HEK293 (cell line): ENCODE data around the gene DSCAML1.

Source experiments
- CTCF ChIA-PET: fragments of 350-600 bp; formaldehyde crosslinking; extraction: SDS; loops from one replicate; lab custom pipeline; 2021; ENCODE audit warnings: antibody characterized with exemption; lab: Yijun Ruan, JAX
- POLR2A ChIA-PET: fragments of 300-600 bp; formaldehyde crosslinking; extraction: SDS; loops from one replicate; lab custom pipeline; 2020; ENCODE audit warnings: antibody characterized with exemption, inconsistent platforms; lab: Yijun Ruan, JAX
- H3K27ac ChIP-seq: fragments of 200-500 bp; sonication (Bioruptor generic); 2 replicates; pipeline ENCODE4 v1.5.1; 2014; ENCODE audit warnings: low read depth, low read length, control low read depth, inconsistent platforms; ENCODE audit errors: extremely low read depth
- H3K36me3 ChIP-seq, 2 experiments: fragments of 200-500 bp in 1 of 2; sonication (Bioruptor generic) in 1 of 2; 1 replicate in 1 of 2; 2 replicates in 1 of 2; pipeline ENCODE4 v1.5.1; 2014 to 2017; ENCODE audit warnings: inconsistent platforms in 2 of 2, low read length in 2 of 2; ENCODE audit not compliant: control insufficient read depth in 2 of 2, insufficient read depth in 1 of 2
- H3K4me1 ChIP-seq: fragments of 200-500 bp; sonication (Bioruptor generic); 2 replicates; pipeline ENCODE4 v1.5.1; 2014; ENCODE audit warnings: mild to moderate bottlenecking, low read length, inconsistent platforms; ENCODE audit not compliant: control insufficient read depth, insufficient read depth
- H3K4me3 ChIP-seq: 2 replicates; pipeline ENCODE4 v1.5.1; 2011; ENCODE audit warnings: low read depth, mild to moderate bottlenecking, control low read depth, low read length, moderate library complexity
- H3K9me3 ChIP-seq: fragments of 200-500 bp; sonication (Bioruptor generic); 2 replicates; pipeline ENCODE4 v1.5.1; 2014; ENCODE audit warnings: low read depth, low read length, inconsistent platforms; ENCODE audit not compliant: control insufficient read depth, insufficient read depth
- BCL11A ChIP-seq: fragments of 450-650 bp; formaldehyde crosslinking; IDR thresholded peaks from 2 replicates; pipeline ENCODE4 v1.5.1; 2016; ENCODE audit warnings: low read depth, missing biosample characterization, missing genetic modification characterization
- KLF1 ChIP-seq: fragments of 450-650 bp; formaldehyde crosslinking; IDR thresholded peaks from 2 replicates; pipeline ENCODE4 v1.5.1; 2016; ENCODE audit warnings: missing biosample characterization, missing genetic modification characterization
- OSR2 ChIP-seq: fragments of 450-650 bp; formaldehyde crosslinking; IDR thresholded peaks from 2 replicates; pipeline ENCODE4 v1.5.1; 2016; ENCODE audit warnings: missing biosample characterization, missing genetic modification characterization
- SCRT1 ChIP-seq: fragments of 450-650 bp; formaldehyde crosslinking; IDR thresholded peaks from 2 replicates; pipeline ENCODE4 v1.5.1; 2016; ENCODE audit warnings: missing biosample characterization, missing genetic modification characterization, borderline replicate concordance
- WT1 ChIP-seq: fragments of 450-650 bp; formaldehyde crosslinking; IDR thresholded peaks from 2 replicates; pipeline ENCODE4 v1.5.1; 2016; ENCODE audit warnings: missing biosample characterization, missing genetic modification characterization
- ZBTB20 ChIP-seq: fragments of 450-650 bp; formaldehyde crosslinking; IDR thresholded peaks from 2 replicates; pipeline ENCODE4 v1.5.1; 2016; ENCODE audit warnings: missing biosample characterization, missing genetic modification characterization
- ZBTB48 ChIP-seq: fragments of 450-650 bp; formaldehyde crosslinking; IDR thresholded peaks from 2 replicates; pipeline ENCODE4 v1.5.1; 2016; ENCODE audit warnings: missing biosample characterization, missing genetic modification characterization
- ZFP37 ChIP-seq: fragments of 450-650 bp; formaldehyde crosslinking; IDR thresholded peaks from 2 replicates; pipeline ENCODE4 v1.5.1; 2016; ENCODE audit warnings: missing biosample characterization, missing genetic modification characterization
- ZNF140 ChIP-seq: fragments of 450-650 bp; formaldehyde crosslinking; IDR thresholded peaks from 2 replicates; pipeline ENCODE4 v1.5.1; 2016; ENCODE audit warnings: missing biosample characterization, missing genetic modification characterization
- ZNF157 ChIP-seq: fragments of 450-650 bp; formaldehyde crosslinking; IDR thresholded peaks from 2 replicates; pipeline ENCODE4 v1.5.1; 2016; ENCODE audit warnings: missing biosample characterization, missing genetic modification characterization
- ZNF223 ChIP-seq: fragments of 450-650 bp; formaldehyde crosslinking; IDR thresholded peaks from 2 replicates; pipeline ENCODE4 v1.5.1; 2016; ENCODE audit warnings: missing biosample characterization, missing genetic modification characterization
- ZNF266 ChIP-seq: fragments of 450-650 bp; formaldehyde crosslinking; IDR thresholded peaks from 2 replicates; pipeline ENCODE4 v1.5.1; 2016; ENCODE audit warnings: missing biosample characterization, missing genetic modification characterization, low read depth
- ZNF423 ChIP-seq: fragments of 450-650 bp; formaldehyde crosslinking; IDR thresholded peaks from 2 replicates; pipeline ENCODE4 v1.5.1; 2016; ENCODE audit warnings: missing biosample characterization, missing genetic modification characterization
- ZNF544 ChIP-seq: fragments of 450-650 bp; formaldehyde crosslinking; IDR thresholded peaks from 2 replicates; pipeline ENCODE4 v1.5.0; 2017; ENCODE audit warnings: missing biosample characterization, missing genetic modification characterization
- ZNF571 ChIP-seq: fragments of 450-650 bp; formaldehyde crosslinking; IDR thresholded peaks from 2 replicates; pipeline ENCODE4 v1.5.0; 2017; ENCODE audit warnings: missing biosample characterization, missing genetic modification characterization
- ZNF658 ChIP-seq: fragments of 450-650 bp; formaldehyde crosslinking; IDR thresholded peaks from 2 replicates; pipeline ENCODE4; 2016; ENCODE audit warnings: missing biosample characterization, missing genetic modification characterization
- ZNF677 ChIP-seq: fragments of 450-650 bp; IDR thresholded peaks from 2 replicates; pipeline ENCODE4 v1.5.0; 2018; ENCODE audit warnings: missing biosample characterization, mild to moderate bottlenecking, missing genetic modification characterization, moderate library complexity
- ZNF768 ChIP-seq: fragments of 450-650 bp; formaldehyde crosslinking; IDR thresholded peaks from 2 replicates; pipeline ENCODE4 v1.5.1; 2018; ENCODE audit warnings: missing biosample characterization, mild to moderate bottlenecking, missing genetic modification characterization
- TF ChIP-seq, protein P1 (sequence below): fragments of 450-650 bp; IDR thresholded peaks from 2 replicates; pipeline ENCODE4 v1.5.1; 2018; ENCODE audit warnings: missing biosample characterization, mild to moderate bottlenecking, missing genetic modification characterization
- TF ChIP-seq, protein P2 (sequence below): fragments of 450-650 bp; formaldehyde crosslinking; IDR thresholded peaks from 2 replicates; pipeline ENCODE4 v1.5.1; 2016; ENCODE audit warnings: missing biosample characterization, missing genetic modification characterization
- TF ChIP-seq, protein P3 (sequence below): fragments of 450-650 bp; formaldehyde crosslinking; IDR thresholded peaks from 2 replicates; pipeline ENCODE4 v1.5.1; 2016; ENCODE audit warnings: missing biosample characterization, missing genetic modification characterization, low read depth
- TF ChIP-seq, protein P4 (sequence below): fragments of 450-650 bp; formaldehyde crosslinking; IDR thresholded peaks from 2 replicates; pipeline ENCODE4 v1.5.1; 2016; ENCODE audit warnings: missing biosample characterization, missing genetic modification characterization

The DSCAML1 gene

DNA sequence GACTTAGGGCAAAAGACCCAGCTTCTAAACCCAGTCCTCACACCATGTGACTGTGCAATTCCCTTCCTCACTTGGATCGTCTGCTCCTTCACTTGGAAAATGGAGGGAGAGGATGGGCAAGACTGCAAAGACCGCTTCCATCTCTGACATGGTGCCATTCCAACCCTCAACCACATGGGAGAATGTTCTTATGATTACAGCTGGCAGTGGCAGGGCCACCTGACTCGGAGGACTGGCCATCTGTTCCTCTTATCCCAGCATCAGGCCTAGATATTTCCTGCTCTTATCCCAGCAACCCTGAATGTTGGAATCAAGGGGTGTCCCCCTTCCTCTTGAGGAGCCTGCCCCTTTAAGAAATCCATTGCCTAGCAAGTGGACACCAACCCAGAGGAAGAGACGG is 15.4 kb downstream of the DSCAML1 start:
- H3K9me3 ChIP-seq, result no peaks in the 10 kb centered on the region
- H3K27ac ChIP-seq, result no peak overlapping the region
- H3K4me1 ChIP-seq, result no peaks in the 10 kb centered on the region
- H3K36me3 ChIP-seq, result no peaks in the 10 kb centered on the region
- CTCF ChIA-PET, result no interaction called here
- POLR2A ChIA-PET, result no interaction called here
- no peak overlapping the region for H3K4me3 ChIP-seq
- TF ChIP-seq ZNF140 (tag by site-specific recombination) (no peak), ZBTB48 (tag by site-specific recombination) (no peak), ZBTB20 (no peak), ZNF223 (no peak), ZNF677 (tag by site-specific recombination) (no peak), ZNF157 (tag by site-specific recombination) (no peak), ZNF423 (tag by site-specific recombination) (no peak), ZFP37 (no peak), KLF1 (tag by site-specific recombination) (no peak), BCL11A (no peak)
- TF ChIP-seq, protein P1, sequence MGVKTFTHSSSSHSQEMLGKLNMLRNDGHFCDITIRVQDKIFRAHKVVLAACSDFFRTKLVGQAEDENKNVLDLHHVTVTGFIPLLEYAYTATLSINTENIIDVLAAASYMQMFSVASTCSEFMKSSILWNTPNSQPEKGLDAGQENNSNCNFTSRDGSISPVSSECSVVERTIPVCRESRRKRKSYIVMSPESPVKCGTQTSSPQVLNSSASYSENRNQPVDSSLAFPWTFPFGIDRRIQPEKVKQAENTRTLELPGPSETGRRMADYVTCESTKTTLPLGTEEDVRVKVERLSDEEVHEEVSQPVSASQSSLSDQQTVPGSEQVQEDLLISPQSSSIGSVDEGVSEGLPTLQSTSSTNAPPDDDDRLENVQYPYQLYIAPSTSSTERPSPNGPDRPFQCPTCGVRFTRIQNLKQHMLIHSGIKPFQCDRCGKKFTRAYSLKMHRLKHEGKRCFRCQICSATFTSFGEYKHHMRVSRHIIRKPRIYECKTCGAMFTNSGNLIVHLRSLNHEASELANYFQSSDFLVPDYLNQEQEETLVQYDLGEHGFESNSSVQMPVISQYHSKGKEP (tag by site-specific recombination), result no peak
- TF ChIP-seq, protein P2, sequence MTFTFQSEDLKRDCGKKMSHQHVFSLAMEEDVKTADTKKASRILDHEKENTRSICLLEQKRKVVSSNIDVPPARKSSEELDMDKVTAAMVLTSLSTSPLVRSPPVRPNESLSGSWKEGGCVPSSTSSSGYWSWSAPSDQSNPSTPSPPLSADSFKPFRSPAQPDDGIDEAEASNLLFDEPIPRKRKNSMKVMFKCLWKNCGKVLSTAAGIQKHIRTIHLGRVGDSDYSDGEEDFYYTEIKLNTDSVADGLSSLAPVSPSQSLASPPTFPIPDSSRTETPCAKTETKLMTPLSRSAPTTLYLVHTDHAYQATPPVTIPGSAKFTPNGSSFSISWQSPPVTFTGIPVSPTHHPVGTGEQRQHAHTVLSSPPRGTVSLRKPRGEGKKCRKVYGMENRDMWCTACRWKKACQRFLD (tag by site-specific recombination), result no peak
- TF ChIP-seq, all 188 proteins: peak for 0

DNA sequence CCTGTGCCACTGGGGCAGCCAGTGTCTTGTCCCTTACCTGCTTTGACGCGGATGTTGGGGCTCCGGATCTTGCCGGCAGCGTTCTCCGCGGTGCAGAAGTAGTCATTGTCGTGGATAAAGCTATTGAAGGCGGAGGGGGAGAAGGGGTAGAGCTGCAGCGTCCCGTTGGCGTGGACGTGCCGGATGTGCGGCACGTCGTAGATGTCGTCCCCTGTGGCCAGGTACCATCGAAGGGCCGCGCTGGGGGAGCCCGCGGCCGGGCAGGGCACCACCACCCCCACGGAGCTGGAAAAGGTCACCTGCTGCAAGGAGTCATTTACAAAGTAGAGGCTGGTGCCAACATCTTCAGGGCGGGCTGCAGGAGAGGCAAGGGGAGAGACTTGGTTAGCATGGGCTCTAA is 16.6 kb downstream of the DSCAML1 start:
- no peaks in the 10 kb centered on the region for H3K36me3 ChIP-seq
- ChIA-PET CTCF (interaction anchor here (0.6 kb wide), 1 partner anchor 8 kb away, joined by 5 read pairs; no protein-coding TSS in a partner anchor), POLR2A (no interaction called here)
- no peaks in the 10 kb centered on the region for H3K9me3 ChIP-seq
- no peak overlapping the region for H3K27ac ChIP-seq
- no peak overlapping the region for H3K4me3 ChIP-seq
- no peaks in the 10 kb centered on the region for H3K4me1 ChIP-seq
- no peak for TF ChIP-seq ZNF658 (tag by site-specific recombination)
- TF ChIP-seq, protein P3, sequence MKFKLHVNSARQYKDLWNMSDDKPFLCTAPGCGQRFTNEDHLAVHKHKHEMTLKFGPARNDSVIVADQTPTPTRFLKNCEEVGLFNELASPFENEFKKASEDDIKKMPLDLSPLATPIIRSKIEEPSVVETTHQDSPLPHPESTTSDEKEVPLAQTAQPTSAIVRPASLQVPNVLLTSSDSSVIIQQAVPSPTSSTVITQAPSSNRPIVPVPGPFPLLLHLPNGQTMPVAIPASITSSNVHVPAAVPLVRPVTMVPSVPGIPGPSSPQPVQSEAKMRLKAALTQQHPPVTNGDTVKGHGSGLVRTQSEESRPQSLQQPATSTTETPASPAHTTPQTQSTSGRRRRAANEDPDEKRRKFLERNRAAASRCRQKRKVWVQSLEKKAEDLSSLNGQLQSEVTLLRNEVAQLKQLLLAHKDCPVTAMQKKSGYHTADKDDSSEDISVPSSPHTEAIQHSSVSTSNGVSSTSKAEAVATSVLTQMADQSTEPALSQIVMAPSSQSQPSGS (tag by site-specific recombination), result no peak
- no peak for TF ChIP-seq ZNF768 (tag by site-specific recombination)
- TF ChIP-seq OSR2 (tag by site-specific recombination), result no peak
- TF ChIP-seq ZNF571 (tag by site-specific recombination), result no peak
- no peak for TF ChIP-seq ZNF266 (tag by site-specific recombination)
- no peak for TF ChIP-seq WT1 (tag by site-specific recombination)
- TF ChIP-seq SCRT1 (tag by site-specific recombination), result no peak
- TF ChIP-seq ZNF544 (tag by site-specific recombination), result no peak

DNA sequence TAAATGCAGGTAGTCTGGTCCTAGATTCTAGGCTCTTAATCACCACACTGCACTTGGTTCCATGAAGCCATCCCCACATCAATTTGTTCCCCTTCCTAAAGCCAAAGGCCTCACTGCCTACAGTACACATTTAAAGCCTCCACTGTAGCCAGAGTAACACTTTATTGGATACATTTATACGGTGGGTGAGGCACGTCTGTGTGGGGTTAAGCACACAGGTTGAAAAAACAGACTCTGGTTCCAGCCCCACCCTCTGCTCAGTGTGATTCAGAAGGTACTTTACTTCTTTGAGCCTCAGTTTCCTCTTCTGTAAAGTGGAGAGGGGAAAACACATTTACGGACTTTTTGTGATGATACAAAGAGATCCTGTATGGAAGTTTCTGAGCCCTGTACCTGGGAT is 22.5 kb downstream of the DSCAML1 start:
- no peaks in the 10 kb centered on the region for H3K36me3 ChIP-seq
- no peaks in the 10 kb centered on the region for H3K9me3 ChIP-seq
- TF ChIP-seq, protein P4, sequence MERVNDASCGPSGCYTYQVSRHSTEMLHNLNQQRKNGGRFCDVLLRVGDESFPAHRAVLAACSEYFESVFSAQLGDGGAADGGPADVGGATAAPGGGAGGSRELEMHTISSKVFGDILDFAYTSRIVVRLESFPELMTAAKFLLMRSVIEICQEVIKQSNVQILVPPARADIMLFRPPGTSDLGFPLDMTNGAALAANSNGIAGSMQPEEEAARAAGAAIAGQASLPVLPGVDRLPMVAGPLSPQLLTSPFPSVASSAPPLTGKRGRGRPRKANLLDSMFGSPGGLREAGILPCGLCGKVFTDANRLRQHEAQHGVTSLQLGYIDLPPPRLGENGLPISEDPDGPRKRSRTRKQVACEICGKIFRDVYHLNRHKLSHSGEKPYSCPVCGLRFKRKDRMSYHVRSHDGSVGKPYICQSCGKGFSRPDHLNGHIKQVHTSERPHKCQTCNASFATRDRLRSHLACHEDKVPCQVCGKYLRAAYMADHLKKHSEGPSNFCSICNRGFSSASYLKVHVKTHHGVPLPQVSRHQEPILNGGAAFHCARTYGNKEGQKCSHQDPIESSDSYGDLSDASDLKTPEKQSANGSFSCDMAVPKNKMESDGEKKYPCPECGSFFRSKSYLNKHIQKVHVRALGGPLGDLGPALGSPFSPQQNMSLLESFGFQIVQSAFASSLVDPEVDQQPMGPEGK (tag by site-specific recombination), result no peak
- no peak overlapping the region for H3K4me3 ChIP-seq
- no peak overlapping the region for H3K27ac ChIP-seq
- H3K4me1 ChIP-seq, result no peaks in the 10 kb centered on the region
- ChIA-PET POLR2A (no interaction called here), CTCF (no interaction called here)
